AG04449 (cell line): Measurements from ENCODE around the gene KDM7A.

Experiments
- CTCF ChIA-PET: fragments of 350-600 bp; formaldehyde crosslinking; extraction: SDS; loops from one replicate; lab custom pipeline; 2021; ENCODE audit warnings: antibody characterized with exemption; lab: Yijun Ruan, JAX
- POLR2A ChIA-PET: fragments of 400-600, 350-600 bp; formaldehyde crosslinking; extraction: SDS; loops from one replicate; lab custom pipeline; 2020; ENCODE audit warnings: antibody characterized with exemption, inconsistent platforms; lab: Yijun Ruan, JAX
- DNase-seq: peaks from one replicate; pipeline ENCODE4 v3.0.0-alpha.2; 2010; ENCODE audit warnings: low read depth, low spot score
- H3K4me3 ChIP-seq: 2 replicates; pipeline ENCODE4 v1.5.1; 2011; ENCODE audit warnings: low read depth, mild to moderate bottlenecking, control low read depth, low read length
- CTCF ChIP-seq: IDR thresholded peaks from one replicate; pipeline ENCODE4 v1.5.1; 2011; ENCODE audit warnings: mild to moderate bottlenecking, moderate library complexity, low read length, control low read depth, inconsistent platforms; ENCODE audit not compliant: insufficient read depth; ENCODE audit errors: missing control alignments

The KDM7A gene

GRCh38 chr7:140093375-140093774, 83.4 kb downstream of the KDM7A start:
- no peak overlapping the region for H3K4me3 ChIP-seq
- CTCF ChIA-PET: no interaction called here
- no peak for TF ChIP-seq CTCF
- POLR2A ChIA-PET: no interaction called here
- no peak for DNase-seq

- CTCF ChIA-PET: interaction anchor here (0.9 to 1.5 kb wide), 5 partner anchors 10 to 241 kb away, joined by 3 to 5 read pairs (median 4); no protein-coding TSS in a partner anchor
- TF ChIP-seq CTCF: no peak
Measured at GRCh38 chr7:140085447-140085846, 91.3 kb downstream of the KDM7A start.

GRCh38 chr7:140084972-140085371, 91.8 kb downstream of the KDM7A start:
- no peak for TF ChIP-seq CTCF
- ChIA-PET POLR2A (no interaction called here), CTCF (interaction anchor here (1.3 to 1.5 kb wide), 2 partner anchors 28 to 242 kb away, joined by 4 to 5 read pairs; no protein-coding TSS in a partner anchor)
- H3K4me3 ChIP-seq: no peak overlapping the region
- DNase-seq: no peak

More at GRCh38 chr7:140085447-140085846, 91.3 kb downstream of the KDM7A start:
- POLR2A ChIA-PET: no interaction called here
- no peak for DNase-seq
- no peak overlapping the region for H3K4me3 ChIP-seq

- H3K4me3 ChIP-seq: no peak overlapping the region
- TF ChIP-seq CTCF: no peak
- no peak for DNase-seq
- ChIA-PET POLR2A (interaction anchor here (0.5 kb wide), 1 partner anchor 555 kb away, joined by 3 read pairs; no protein-coding TSS in a partner anchor), CTCF (no interaction called here)
Measured at GRCh38 chr7:140084142-140084655, 92.6 kb downstream of the KDM7A start.

GRCh38 chr7:140082770-140083169, 94.0 kb downstream of the KDM7A start:
- ChIA-PET CTCF (no interaction called here), POLR2A (no interaction called here)
- no peak for DNase-seq
- H3K4me3 ChIP-seq: no peak overlapping the region
- no peak for TF ChIP-seq CTCF

GRCh38 chr7:140081774-140082425, 94.9 kb downstream of the KDM7A start:
- no peak overlapping the region for H3K4me3 ChIP-seq
- CTCF ChIA-PET: no interaction called here
- POLR2A ChIA-PET: no interaction called here
- DNase-seq: no peak
- TF ChIP-seq CTCF: no peak
